ENCODE data around the gene OGDH.

OGDH gene

GRCh38 chr7:44618753-44619152, 12.3 kb downstream of the OGDH start:
- DNase-seq, result no peak

- DNase-seq, result no peak
Observed at GRCh38 chr7:44621034-44621749, 14.8 kb downstream of the OGDH start.

GRCh38 chr7:44621750-44622103, 15.3 kb downstream of the OGDH start:
- DNase-seq, result no peak

GRCh38 chr7:44622342-44623151, 16.1 kb downstream of the OGDH start:
- DNase-seq, result no peak

GRCh38 chr7:44624318-44624717, 17.9 kb downstream of the OGDH start:
- DNase-seq, result no peak

GRCh38 chr7:44625526-44626471, 19.4 kb downstream of the OGDH start:
- no peak for DNase-seq

- no peak for DNase-seq
Observed at GRCh38 chr7:44626620-44627019, 20.2 kb downstream of the OGDH start.

- no peak for DNase-seq
Observed at GRCh38 chr7:44629829-44630522, 23.5 kb downstream of the OGDH start.

GRCh38 chr7:44630792-44631457, 24.5 kb downstream of the OGDH start:
- no peak for DNase-seq

- no peak for DNase-seq
Observed at GRCh38 chr7:44631458-44632115, 25.2 kb downstream of the OGDH start.

GRCh38 chr7:44632196-44632595, 25.8 kb downstream of the OGDH start:
- DNase-seq, result no peak

GRCh38 chr7:44633254-44634186, 27.1 kb downstream of the OGDH start:
- no peak for DNase-seq

GRCh38 chr7:44634187-44634838, 27.9 kb downstream of the OGDH start:
- no peak for DNase-seq

- no peak for DNase-seq
Observed at GRCh38 chr7:44634839-44635591, 28.6 kb downstream of the OGDH start.

GRCh38 chr7:44636041-44636584, 29.7 kb downstream of the OGDH start:
- DNase-seq, result no peak

GRCh38 chr7:44636926-44637325, 30.5 kb downstream of the OGDH start:
- no peak for DNase-seq

GRCh38 chr7:44637788-44638594, 31.6 kb downstream of the OGDH start:
- DNase-seq, result no peak
